ENCODE results near the gene FBXO34. TPM values are rescaled to one million over a fixed set of nuclear protein-coding genes. Genes with fewer than 3 reads are reported as not detected.

Gene FBXO34
- total and polyA plus RNA-seq, 9 of the 15 experiments (the other 6 are each of a cell fraction or from before 2014, with no cell fraction given), result 6.3 to 24.9 (median 16.2) TPM

DNA sequence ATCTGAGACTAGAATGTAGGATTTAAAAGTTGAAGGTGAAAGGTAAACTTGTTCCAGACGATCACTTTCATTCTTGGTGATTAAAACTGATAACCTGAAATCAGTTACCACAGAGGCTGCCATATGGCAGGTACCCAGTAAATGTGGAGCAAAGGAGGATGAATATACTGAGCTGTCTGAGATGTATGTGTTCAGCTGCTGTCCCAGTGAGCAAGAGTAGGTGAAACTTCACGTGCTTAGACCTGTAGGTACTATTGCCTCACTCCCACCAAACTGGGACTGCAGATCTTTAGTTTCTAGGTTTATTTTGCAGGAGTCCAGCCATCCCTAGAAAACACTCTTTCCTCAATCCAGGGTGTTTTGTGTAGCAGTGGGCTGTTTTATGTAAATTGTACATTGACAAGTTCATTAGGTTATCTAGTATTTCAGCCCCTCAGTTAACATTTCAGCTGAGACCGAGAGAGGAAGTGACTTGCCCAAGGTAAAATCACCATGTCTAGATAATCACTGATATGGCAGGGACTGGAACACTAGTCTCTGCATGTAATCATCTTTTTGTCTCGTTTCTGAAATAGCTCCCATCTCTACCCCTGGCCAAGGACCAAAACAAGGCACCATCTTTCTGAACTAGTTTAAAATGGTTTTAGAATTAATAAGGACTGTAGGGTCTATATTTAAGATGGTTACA lies 77.7 kb downstream of the FBXO34 start:
- peak; percentile 39; the same call in 2 of the 3 replicates for ATAC-seq
- intact Hi-C loops (cut with micrococcal nuclease) (no loop called here), in situ Hi-C loops (cut with MboI) (no loop called here)
- H3K9me3 ChIP-seq (replicated peaks; ENCODE audit: control insufficient read depth, insufficient read depth, low read depth, low read length), result no peaks in the 10 kb centered on the region
- H3K79me2 ChIP-seq (ENCODE audit: control insufficient read depth, insufficient read depth, low read length), result peaks cover 30% of the 10 kb centered on the region
- no peak overlapping the region for H3K9ac ChIP-seq (ENCODE audit: insufficient read depth in 1 of 2, low read depth in 2 of 2, low read length in 2 of 2)
- TF ChIP-seq FOXP1 (CRISPR knock-in tag; IDR thresholded peaks at IDR 0.05) (no peak), HMBOX1 (IDR thresholded peaks at IDR 0.05) (peak; percentile 90), SPI1 (IDR thresholded peaks at IDR 0.05; ENCODE audit: borderline replicate concordance, low read depth, low read length) (peak; percentile 71; the same call in 1 of the 2 replicates)
- H3K4me1 ChIP-seq (replicated peaks in 1 of 2; ENCODE audit: control insufficient read depth in 2 of 2, insufficient read depth in 2 of 2, low read length in 2 of 2), result peaks cover 0 to 9% of the 10 kb centered on the region in 2 experiments; a peak in 2 of 5 replicates
- no peak for DNase-seq (ENCODE audit: extremely low read depth in 1 of 4, low spot score in 3 of 4)
- 3% methylated on average over 4 of the region's 4 CpGs for WGBS (ENCODE audit: insufficient coverage, low coverage, missing lambda C conversion rate)
- no peaks in the 10 kb centered on the region for H3K9me1 ChIP-seq (ENCODE audit: control insufficient read depth, insufficient read depth, low read length)
- H3K27ac ChIP-seq (ENCODE audit: extremely low read depth, low read depth, low read length), result no peak overlapping the region
- no peaks in the 10 kb centered on the region for H3K27me3 ChIP-seq (ENCODE audit: control insufficient read depth in 2 of 2, insufficient read depth in 2 of 2, low read length in 2 of 2)
- H4K20me1 ChIP-seq (replicated peaks; ENCODE audit: control insufficient read depth, insufficient read depth, low read length), result no peaks in the 10 kb centered on the region
- no TSS peak for BruUV-seq (replicated peaks)
- ChIA-PET CTCF (ENCODE audit: low intra/inter-chr PET ratio) (interaction anchor here (0.7 kb wide), 1 partner anchor 78 kb away, joined by 3 read pairs; no protein-coding TSS in a partner anchor), POLR2A (no interaction called here)
- no peak overlapping the region for H3K4me3 ChIP-seq
- no peak overlapping the region for H3K4me2 ChIP-seq (ENCODE audit: insufficient read depth, low read length)
- peak; percentile 64 for FAIRE-seq
- peaks cover 34% of the 10 kb centered on the region for H3K36me3 ChIP-seq (ENCODE audit: control insufficient read depth, insufficient read depth, low read length)
- H2AFZ ChIP-seq (ENCODE audit: low read depth, low read length), result no peak overlapping the region

GRCh38 chr14:55349565-55349964 lies 78.3 kb downstream of the FBXO34 start:
- no peak overlapping the region for H2AFZ ChIP-seq (ENCODE audit: low read depth, low read length)
- ATAC-seq (no peak), DNase-seq (ENCODE audit: extremely low read depth in 1 of 4, low spot score in 3 of 4) (no peak), FAIRE-seq (no peak)
- no TSS peak for BruUV-seq (replicated peaks)
- WGBS (ENCODE audit: insufficient coverage, low coverage, missing lambda C conversion rate), result 98% methylated on average over 7 of the region's 12 CpGs
- ChIA-PET CTCF (ENCODE audit: low intra/inter-chr PET ratio) (interaction anchor here (0.7 kb wide), 1 partner anchor 79 kb away, joined by 3 read pairs; no protein-coding TSS in a partner anchor), POLR2A (no interaction called here)
- H3K9me1 ChIP-seq (ENCODE audit: control insufficient read depth, insufficient read depth, low read length), result no peaks in the 10 kb centered on the region
- no peaks in the 10 kb centered on the region for H3K27me3 ChIP-seq (ENCODE audit: control insufficient read depth in 2 of 2, insufficient read depth in 2 of 2, low read length in 2 of 2)
- H3K4me1 ChIP-seq (replicated peaks in 1 of 2; ENCODE audit: control insufficient read depth in 2 of 2, insufficient read depth in 2 of 2, low read length in 2 of 2), result peaks cover 0 to 6% of the 10 kb centered on the region in 2 experiments; a peak in 2 of 5 replicates
- H3K4me2 ChIP-seq (ENCODE audit: insufficient read depth, low read length), result no peak overlapping the region
- no peak overlapping the region for H3K27ac ChIP-seq (ENCODE audit: extremely low read depth, low read depth, low read length)
- intact Hi-C loops (cut with micrococcal nuclease) (no loop called here), in situ Hi-C loops (cut with MboI) (no loop called here)
- TF ChIP-seq NR2C2 (CRISPR knock-in tag; IDR thresholded peaks at IDR 0.05) (no peak), NR2C2 (tag; IDR thresholded peaks at IDR 0.05) (no peak), ILK (tag; IDR thresholded peaks at IDR 0.05; ENCODE audit: borderline replicate concordance, low read depth) (no peak)
- TF ChIP-seq, protein P1, sequence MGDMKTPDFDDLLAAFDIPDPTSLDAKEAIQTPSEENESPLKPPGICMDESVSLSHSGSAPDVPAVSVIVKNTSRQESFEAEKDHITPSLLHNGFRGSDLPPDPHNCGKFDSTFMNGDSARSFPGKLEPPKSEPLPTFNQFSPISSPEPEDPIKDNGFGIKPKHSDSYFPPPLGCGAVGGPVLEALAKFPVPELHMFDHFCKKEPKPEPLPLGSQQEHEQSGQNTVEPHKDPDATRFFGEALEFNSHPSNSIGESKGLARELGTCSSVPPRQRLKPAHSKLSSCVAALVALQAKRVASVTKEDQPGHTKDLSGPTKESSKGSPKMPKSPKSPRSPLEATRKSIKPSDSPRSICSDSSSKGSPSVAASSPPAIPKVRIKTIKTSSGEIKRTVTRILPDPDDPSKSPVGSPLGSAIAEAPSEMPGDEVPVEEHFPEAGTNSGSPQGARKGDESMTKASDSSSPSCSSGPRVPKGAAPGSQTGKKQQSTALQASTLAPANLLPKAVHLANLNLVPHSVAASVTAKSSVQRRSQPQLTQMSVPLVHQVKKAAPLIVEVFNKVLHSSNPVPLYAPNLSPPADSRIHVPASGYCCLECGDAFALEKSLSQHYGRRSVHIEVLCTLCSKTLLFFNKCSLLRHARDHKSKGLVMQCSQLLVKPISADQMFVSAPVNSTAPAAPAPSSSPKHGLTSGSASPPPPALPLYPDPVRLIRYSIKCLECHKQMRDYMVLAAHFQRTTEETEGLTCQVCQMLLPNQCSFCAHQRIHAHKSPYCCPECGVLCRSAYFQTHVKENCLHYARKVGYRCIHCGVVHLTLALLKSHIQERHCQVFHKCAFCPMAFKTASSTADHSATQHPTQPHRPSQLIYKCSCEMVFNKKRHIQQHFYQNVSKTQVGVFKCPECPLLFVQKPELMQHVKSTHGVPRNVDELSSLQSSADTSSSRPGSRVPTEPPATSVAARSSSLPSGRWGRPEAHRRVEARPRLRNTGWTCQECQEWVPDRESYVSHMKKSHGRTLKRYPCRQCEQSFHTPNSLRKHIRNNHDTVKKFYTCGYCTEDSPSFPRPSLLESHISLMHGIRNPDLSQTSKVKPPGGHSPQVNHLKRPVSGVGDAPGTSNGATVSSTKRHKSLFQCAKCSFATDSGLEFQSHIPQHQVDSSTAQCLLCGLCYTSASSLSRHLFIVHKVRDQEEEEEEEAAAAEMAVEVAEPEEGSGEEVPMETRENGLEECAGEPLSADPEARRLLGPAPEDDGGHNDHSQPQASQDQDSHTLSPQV (IDR thresholded peaks at IDR 0.05), result no peak
- H4K20me1 ChIP-seq (replicated peaks; ENCODE audit: control insufficient read depth, insufficient read depth, low read length), result no peaks in the 10 kb centered on the region
- H3K9me3 ChIP-seq (replicated peaks; ENCODE audit: control insufficient read depth, insufficient read depth, low read depth, low read length), result no peaks in the 10 kb centered on the region
- no peak overlapping the region for H3K9ac ChIP-seq (ENCODE audit: insufficient read depth in 1 of 2, low read depth in 2 of 2, low read length in 2 of 2)
- H3K36me3 ChIP-seq (ENCODE audit: control insufficient read depth, insufficient read depth, low read length), result peaks cover 40% of the 10 kb centered on the region
- peaks cover 27% of the 10 kb centered on the region for H3K79me2 ChIP-seq (ENCODE audit: control insufficient read depth, insufficient read depth, low read length)
- H3K4me3 ChIP-seq, result no peak overlapping the region
